ENCODE results near the gene PLAC8L1. TPM values are rescaled to one million over a fixed set of nuclear protein-coding genes. Genes with fewer than 3 reads are reported as not detected.

The PLAC8L1 gene
- total RNA-seq, 2 donors from 2014 or later: not detected

DNA sequence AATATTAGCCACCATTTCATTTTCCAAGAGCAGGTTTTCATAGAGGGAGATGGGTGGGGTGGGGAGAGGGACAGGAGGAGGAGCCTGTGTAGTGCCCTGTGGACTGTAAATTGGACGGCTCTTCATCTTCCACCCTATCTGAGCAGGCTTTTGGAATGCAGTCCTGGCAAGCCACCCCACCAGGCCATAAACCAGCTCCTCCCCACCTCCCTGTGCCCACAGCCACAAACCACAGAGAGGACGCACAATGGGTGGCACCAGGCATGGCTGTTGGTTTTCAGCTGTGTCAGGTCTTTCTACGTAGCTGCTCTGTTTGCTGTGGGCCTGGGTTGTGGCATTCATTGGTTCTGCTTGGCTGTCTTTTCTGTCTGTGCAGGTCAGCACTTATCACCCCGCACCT is 58.0 kb downstream of the PLAC8L1 start:
- Histone ChIP-seq H3K4me1 (peaks cover 5% of the 10 kb centered on the region), H3K36me3 (no peaks in the 10 kb centered on the region), H3K27ac (peak overlapping the region; percentile 69), H3K4me3 (no peak overlapping the region), H3K27me3 (no peaks in the 10 kb centered on the region), H3K9ac (ENCODE audit: low read depth in 2 of 2, low read length in 2 of 2) (no peak overlapping the region), H3K9me3 (no peaks in the 10 kb centered on the region)
- TF ChIP-seq, protein P1, sequence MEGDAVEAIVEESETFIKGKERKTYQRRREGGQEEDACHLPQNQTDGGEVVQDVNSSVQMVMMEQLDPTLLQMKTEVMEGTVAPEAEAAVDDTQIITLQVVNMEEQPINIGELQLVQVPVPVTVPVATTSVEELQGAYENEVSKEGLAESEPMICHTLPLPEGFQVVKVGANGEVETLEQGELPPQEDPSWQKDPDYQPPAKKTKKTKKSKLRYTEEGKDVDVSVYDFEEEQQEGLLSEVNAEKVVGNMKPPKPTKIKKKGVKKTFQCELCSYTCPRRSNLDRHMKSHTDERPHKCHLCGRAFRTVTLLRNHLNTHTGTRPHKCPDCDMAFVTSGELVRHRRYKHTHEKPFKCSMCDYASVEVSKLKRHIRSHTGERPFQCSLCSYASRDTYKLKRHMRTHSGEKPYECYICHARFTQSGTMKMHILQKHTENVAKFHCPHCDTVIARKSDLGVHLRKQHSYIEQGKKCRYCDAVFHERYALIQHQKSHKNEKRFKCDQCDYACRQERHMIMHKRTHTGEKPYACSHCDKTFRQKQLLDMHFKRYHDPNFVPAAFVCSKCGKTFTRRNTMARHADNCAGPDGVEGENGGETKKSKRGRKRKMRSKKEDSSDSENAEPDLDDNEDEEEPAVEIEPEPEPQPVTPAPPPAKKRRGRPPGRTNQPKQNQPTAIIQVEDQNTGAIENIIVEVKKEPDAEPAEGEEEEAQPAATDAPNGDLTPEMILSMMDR (IDR thresholded peaks at IDR 0.05): no peak
- peak; percentile 82 for DNase-seq
- intact Hi-C loops (cut with DNase I): loop anchor here (10.0 kb wide), 1 partner anchor 213 kb away; the partner anchor contains the start of gene PRELID2

DNA sequence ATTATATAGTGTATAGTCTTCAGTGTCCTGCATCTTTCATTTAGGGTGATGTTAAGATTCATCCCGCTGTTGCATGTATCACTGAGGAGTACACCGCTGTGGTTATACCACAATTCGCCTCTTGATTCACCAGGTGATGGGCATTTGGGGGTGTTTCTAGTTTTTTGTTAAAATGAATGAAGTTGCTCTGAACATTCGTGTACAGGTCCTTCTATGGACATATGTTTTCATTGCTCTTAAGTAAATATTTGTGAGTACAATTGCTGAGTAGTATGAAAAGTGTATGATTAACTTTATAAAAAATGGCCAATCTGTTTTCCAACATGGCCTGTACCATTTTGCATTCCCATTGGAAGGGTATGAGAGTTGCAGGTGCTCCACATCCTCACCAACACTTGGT is 61.7 kb downstream of the PLAC8L1 start:
- TF ChIP-seq, protein P1 (IDR thresholded peaks at IDR 0.05): no peak
- intact Hi-C loops (cut with DNase I): loop anchor here (10.0 kb wide), 1 partner anchor 209 kb away; the partner anchor contains the start of gene PRELID2
- Histone ChIP-seq H3K4me1 (peaks cover 12% of the 10 kb centered on the region), H3K9ac (ENCODE audit: low read depth in 2 of 2, low read length in 2 of 2) (no peak overlapping the region), H3K27ac (no peak overlapping the region), H3K36me3 (no peaks in the 10 kb centered on the region), H3K4me3 (no peak overlapping the region), H3K27me3 (no peaks in the 10 kb centered on the region), H3K9me3 (no peaks in the 10 kb centered on the region)
- DNase-seq: no peak

DNA sequence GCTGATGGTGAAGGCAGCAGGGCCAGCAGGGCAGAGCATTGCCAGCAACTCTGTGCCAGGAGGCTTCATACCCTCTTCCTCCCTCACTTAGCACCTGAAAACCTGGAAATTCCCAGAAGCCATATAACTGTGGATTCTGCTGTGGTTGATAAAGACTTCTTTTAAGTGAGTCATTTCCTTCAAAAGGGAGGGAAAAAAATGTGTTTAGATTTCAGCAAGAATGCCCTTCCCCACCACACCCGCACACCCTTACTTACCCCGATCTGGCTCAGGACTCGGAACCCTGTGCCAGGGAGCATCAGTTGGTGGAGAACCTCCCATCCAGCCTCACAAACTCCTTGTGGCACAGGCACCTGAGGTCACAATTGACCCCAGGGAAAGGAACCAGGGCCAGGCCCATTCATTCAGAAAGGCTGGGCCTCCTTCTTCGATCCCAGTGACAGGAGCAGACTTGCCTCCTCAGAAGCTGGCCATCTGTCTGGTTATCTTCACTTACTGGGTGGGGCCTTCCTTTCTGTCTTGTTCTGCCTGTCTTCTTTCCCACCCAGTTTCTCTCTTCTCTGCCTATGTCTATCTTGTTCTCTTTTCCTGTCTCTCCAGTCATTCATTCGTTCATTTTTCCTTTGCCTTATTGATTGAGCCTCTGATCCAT is 62.6 kb downstream of the PLAC8L1 start:
- Histone ChIP-seq H3K4me1 (peaks cover 7% of the 10 kb centered on the region), H3K27ac (peak overlapping the region; percentile 61), H3K36me3 (no peaks in the 10 kb centered on the region), H3K9me3 (no peaks in the 10 kb centered on the region), H3K27me3 (no peaks in the 10 kb centered on the region), H3K4me3 (no peak overlapping the region), H3K9ac (ENCODE audit: low read depth in 2 of 2, low read length in 2 of 2) (peak overlapping the region in 1 of 2 donors; percentile 53)
- peak; percentile 55 for DNase-seq
- intact Hi-C loops (cut with DNase I): loop anchor here (10.0 kb wide), 1 partner anchor 208 kb away; the partner anchor contains the start of gene PRELID2
- TF ChIP-seq, protein P1 (IDR thresholded peaks at IDR 0.05): no peak

DNA sequence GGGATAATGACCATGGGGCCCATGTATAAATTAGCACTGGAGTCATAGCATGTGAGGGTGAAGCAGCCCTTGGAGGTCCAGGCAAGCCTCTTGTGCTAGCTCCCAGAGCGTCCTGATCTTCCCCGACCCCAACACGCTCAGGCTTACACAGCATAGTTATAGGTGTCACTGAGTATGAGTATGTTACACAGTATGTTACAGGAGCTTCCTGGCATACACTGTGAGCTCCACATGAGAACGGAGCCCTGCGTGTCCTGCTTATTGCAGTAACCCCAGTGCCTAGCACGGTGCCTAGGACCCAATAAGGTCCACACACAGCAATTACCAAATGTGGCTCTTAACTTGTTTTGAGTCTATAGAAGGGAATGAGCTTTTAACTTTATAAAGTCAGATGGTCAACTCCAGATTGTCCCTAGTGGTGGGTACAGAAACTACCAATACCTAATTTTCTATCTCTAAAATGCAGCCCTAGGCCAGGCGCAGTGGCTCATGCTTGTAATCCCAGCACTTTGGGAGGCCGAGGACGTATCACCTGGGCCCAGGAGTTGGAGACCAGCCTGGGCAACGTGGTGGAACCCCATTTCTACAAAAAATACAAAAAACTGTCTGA is 64.1 kb downstream of the PLAC8L1 start:
- Histone ChIP-seq H3K4me3 (no peak overlapping the region), H3K27me3 (no peaks in the 10 kb centered on the region), H3K27ac (peak overlapping the region; percentile 63), H3K4me1 (peaks cover 6% of the 10 kb centered on the region), H3K9me3 (no peaks in the 10 kb centered on the region), H3K9ac (ENCODE audit: low read depth in 2 of 2, low read length in 2 of 2) (peak overlapping the region in 1 of 2 donors; percentile 24), H3K36me3 (no peaks in the 10 kb centered on the region)
- no peak for DNase-seq
- intact Hi-C loops (cut with DNase I): loop anchor here (10.0 kb wide), 1 partner anchor 206 kb away; the partner anchor contains the start of gene PRELID2
- TF ChIP-seq, protein P1 (IDR thresholded peaks at IDR 0.05): peak; percentile 19

DNA sequence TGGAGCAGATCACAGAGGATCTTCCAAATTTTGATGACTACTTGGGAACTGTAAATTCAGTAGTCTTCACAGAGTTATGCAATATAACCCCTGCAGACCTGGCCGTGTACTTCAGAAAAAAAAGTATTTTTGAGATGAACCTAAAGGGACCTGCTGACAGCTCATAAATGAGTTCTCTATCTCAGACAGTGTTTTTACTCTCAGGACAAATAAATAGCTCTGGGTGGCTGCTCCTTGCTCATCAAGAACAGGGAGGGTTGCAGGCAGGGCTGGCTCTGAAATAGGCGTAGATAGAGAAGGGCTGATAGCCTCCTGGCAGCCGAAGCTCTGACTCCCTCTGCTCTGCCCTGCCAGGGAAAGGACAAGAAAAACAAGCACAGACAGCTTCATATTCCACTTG is 64.8 kb downstream of the PLAC8L1 start:
- peaks cover 6% of the 10 kb centered on the region for H3K4me1 ChIP-seq
- TF ChIP-seq, protein P1 (IDR thresholded peaks at IDR 0.05): no peak
- H3K27ac ChIP-seq: peak overlapping the region; percentile 63
- peak overlapping the region in 1 of 2 donors; percentile 49 for H3K9ac ChIP-seq (ENCODE audit: low read depth in 2 of 2, low read length in 2 of 2)
- no peaks in the 10 kb centered on the region for H3K27me3 ChIP-seq
- no peaks in the 10 kb centered on the region for H3K36me3 ChIP-seq
- peak; percentile 48 for DNase-seq
- intact Hi-C loops (cut with DNase I): loop anchor here (10.0 kb wide), 1 partner anchor 206 kb away; the partner anchor contains the start of gene PRELID2
- no peaks in the 10 kb centered on the region for H3K9me3 ChIP-seq
- H3K4me3 ChIP-seq: no peak overlapping the region

Data from colonic mucosa (tissue), 4 donors.